NCI-H1436 (cell line): Measurements from ENCODE around the gene MFAP5.
"Not testable (repeated sequence)": the region's sequence is repeated elsewhere in the genome, so short reads cannot be mapped to it uniquely, and the experiment has no call there.

Experiments
- DNase-seq: peaks from one replicate; lab custom pipeline; 2025; lab: John Stamatoyannopoulos, UW

MFAP5 gene

GRCh38 chr12:8675591-8676036, 13.0 kb upstream of the MFAP5 start:
- DNase-seq, result no peak

- no peak for DNase-seq
Observed at GRCh38 chr12:8672381-8672780, 9.8 kb upstream of the MFAP5 start.

- DNase-seq, result no peak
Observed at GRCh38 chr12:8668441-8668840, 5.8 kb upstream of the MFAP5 start.

GRCh38 chr12:8667270-8667669, 4.6 kb upstream of the MFAP5 start:
- no peak for DNase-seq

- no peak for DNase-seq
Observed at GRCh38 chr12:8665759-8666158, 3.1 kb upstream of the MFAP5 start.

GRCh38 chr12:8664228-8664913, 1.7 kb upstream of the MFAP5 start:
- no peak for DNase-seq

- no peak for DNase-seq
Observed at GRCh38 chr12:8661751-8662150, 875 bp downstream of the MFAP5 start.

GRCh38 chr12:8661016-8661415, 1.6 kb downstream of the MFAP5 start:
- DNase-seq, result no peak

GRCh38 chr12:8658346-8658745, 4.3 kb downstream of the MFAP5 start:
- DNase-seq, result no peak

GRCh38 chr12:8655421-8655820, 7.2 kb downstream of the MFAP5 start:
- DNase-seq, result no peak

GRCh38 chr12:8648576-8649205, 13.9 kb downstream of the MFAP5 start:
- DNase-seq, result no peak

- DNase-seq, result no peak
Observed at GRCh38 chr12:8647968-8648367, 14.7 kb downstream of the MFAP5 start.

- no peak for DNase-seq
Observed at GRCh38 chr12:8644345-8645248, 18.0 kb downstream of the MFAP5 start.

GRCh38 chr12:8642775-8643174, 19.9 kb downstream of the MFAP5 start:
- no peak for DNase-seq

GRCh38 chr12:8639936-8640335, 22.7 kb downstream of the MFAP5 start:
- no peak for DNase-seq

- no peak for DNase-seq
Observed at GRCh38 chr12:8638951-8639350, 23.7 kb downstream of the MFAP5 start.

GRCh38 chr12:8637666-8638065, 25.0 kb downstream of the MFAP5 start:
- DNase-seq, result no peak

GRCh38 chr12:8637244-8637643, 25.4 kb downstream of the MFAP5 start:
- no peak for DNase-seq

- no peak for DNase-seq
Observed at GRCh38 chr12:8636581-8636980, 26.0 kb downstream of the MFAP5 start.

- DNase-seq, result not testable (repeated sequence)
Observed at GRCh38 chr12:8636007-8636346, 26.6 kb downstream of the MFAP5 start.

- DNase-seq, result not testable (repeated sequence)
Observed at GRCh38 chr12:8635342-8636006, 27.2 kb downstream of the MFAP5 start.

GRCh38 chr12:8630131-8630530, 32.5 kb downstream of the MFAP5 start:
- DNase-seq, result no peak
